GM10266 (cell line): ENCODE measurements around the gene RHOT1.
"Not testable (repeated sequence)": the region's sequence is repeated elsewhere in the genome, so short reads cannot be mapped to it uniquely, and the experiment has no call there.

Source experiments
- DNase-seq: peaks from one replicate; pipeline ENCODE4 v3.0.0; 2012; ENCODE audit errors: extremely low spot score
- TF ChIP-seq, protein P1 (sequence below): IDR thresholded peaks from 2 replicates; pipeline ENCODE4 v1.5.1; 2012; ENCODE audit warnings: mild to moderate bottlenecking, low read depth; ENCODE audit not compliant: control insufficient read depth, insufficient read depth; ENCODE audit errors: missing control alignments

RHOT1 gene

DNA sequence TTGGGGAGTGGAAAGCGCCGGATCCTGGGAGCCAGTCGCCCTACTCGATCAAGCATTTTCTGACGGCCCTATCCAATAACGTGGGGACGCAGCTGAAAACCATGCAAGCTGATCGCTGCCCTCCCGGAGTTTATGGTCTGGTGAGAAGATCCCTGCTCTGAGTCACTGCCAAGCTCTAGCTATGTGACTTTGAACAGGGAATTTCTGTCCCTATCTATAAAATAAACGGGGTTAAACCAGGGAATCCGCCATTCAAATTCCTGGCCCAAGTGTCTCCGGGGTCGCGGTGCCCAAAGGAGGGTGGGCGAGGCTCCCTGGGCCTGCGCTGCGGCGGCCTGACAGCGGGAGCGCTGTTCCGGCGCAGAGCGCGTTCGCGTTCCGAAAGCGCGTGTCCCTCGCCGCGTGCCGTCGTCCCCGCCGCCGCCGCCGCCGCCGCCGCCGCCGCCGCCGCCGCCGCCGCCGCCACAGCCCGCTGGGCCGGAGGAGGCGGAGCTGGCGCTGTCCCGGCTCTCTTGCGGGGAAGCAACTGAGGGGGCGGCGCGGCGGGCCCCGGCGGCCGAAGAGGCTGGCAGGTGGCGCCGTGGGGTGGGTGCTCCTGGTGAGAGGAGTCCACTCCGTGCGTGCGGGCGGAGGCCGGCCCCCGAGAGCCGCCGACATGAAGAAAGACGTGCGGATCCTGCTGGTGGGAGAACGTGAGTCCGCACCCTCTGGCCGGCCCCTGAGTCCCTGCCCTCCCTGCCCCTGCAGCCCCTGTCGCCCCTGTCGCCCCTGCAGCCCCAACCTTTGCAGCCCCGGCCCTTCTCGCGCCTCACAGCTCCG is at the start of gene RHOT1:
Gene RHOT1, plus strand, starts transcription at position 465 of the 819 bp plus-strand sequence. Its CDS starts 191 bp downstream, at position 656.
- peak; percentile 85 for DNase-seq
- TF ChIP-seq, protein P1, sequence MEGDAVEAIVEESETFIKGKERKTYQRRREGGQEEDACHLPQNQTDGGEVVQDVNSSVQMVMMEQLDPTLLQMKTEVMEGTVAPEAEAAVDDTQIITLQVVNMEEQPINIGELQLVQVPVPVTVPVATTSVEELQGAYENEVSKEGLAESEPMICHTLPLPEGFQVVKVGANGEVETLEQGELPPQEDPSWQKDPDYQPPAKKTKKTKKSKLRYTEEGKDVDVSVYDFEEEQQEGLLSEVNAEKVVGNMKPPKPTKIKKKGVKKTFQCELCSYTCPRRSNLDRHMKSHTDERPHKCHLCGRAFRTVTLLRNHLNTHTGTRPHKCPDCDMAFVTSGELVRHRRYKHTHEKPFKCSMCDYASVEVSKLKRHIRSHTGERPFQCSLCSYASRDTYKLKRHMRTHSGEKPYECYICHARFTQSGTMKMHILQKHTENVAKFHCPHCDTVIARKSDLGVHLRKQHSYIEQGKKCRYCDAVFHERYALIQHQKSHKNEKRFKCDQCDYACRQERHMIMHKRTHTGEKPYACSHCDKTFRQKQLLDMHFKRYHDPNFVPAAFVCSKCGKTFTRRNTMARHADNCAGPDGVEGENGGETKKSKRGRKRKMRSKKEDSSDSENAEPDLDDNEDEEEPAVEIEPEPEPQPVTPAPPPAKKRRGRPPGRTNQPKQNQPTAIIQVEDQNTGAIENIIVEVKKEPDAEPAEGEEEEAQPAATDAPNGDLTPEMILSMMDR = peak; percentile 83

DNA sequence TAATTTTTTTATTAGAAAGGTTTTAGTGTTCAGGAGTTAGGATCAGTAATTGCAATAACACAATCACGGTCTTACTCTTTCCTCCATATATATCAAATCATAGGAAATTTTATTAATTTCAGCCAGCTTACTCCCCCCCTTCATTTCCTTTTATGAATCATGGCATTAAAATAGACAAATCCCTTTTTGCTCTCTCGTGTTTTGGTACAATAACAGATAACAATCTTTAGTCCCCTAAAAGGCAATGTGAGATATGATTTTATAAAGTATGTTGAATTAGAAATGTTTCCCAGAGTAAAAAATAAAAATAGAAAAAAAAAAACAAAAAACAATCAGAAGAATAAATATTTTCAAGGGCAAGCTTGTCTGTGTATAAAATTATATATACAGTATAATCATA is 42.6 kb upstream of the RHOT1 start:
- TF ChIP-seq, protein P1 = no peak
- no peak for DNase-seq

- DNase-seq = not testable (repeated sequence)
These were observed 42.0 kb upstream of the RHOT1 start for GRCh38 chr17:32100323-32100722.

DNA sequence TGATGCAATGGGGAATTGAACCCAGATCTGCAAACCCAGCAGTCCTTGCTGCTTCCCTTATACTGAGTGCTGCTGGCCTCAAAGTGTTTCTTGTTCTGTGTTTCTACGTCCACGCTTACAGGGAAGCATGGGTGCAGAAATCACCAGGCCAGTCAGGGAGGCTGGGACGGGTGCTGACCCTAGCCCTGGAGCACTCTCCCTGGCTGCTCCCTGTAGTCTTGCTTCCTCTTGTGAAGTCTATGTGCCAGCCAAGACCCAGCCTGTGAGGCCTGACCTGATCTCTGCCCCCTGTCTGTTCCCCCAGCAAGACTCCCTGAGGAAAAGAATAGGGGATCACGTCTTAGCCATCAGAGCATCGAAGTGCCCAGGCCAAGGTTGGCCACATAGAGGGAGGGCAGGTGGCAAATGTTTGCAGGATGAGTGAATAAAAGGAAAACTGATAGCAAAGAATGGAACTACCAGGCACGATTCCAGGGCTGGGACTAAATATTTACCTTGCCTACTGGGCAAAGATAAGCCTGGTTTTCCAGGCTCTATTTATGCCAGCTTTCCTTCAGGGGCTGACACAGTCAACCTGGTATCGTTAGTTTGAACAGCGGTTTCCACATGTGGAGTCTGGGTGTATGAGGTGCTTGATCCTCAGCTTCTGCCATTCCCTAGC is 41.2 kb upstream of the RHOT1 start:
- no peak for DNase-seq
- TF ChIP-seq, protein P1 = no peak

- TF ChIP-seq, protein P1 = no peak
- DNase-seq = no peak
These were observed 40.1 kb upstream of the RHOT1 start for GRCh38 chr17:32102172-32102571.

DNA sequence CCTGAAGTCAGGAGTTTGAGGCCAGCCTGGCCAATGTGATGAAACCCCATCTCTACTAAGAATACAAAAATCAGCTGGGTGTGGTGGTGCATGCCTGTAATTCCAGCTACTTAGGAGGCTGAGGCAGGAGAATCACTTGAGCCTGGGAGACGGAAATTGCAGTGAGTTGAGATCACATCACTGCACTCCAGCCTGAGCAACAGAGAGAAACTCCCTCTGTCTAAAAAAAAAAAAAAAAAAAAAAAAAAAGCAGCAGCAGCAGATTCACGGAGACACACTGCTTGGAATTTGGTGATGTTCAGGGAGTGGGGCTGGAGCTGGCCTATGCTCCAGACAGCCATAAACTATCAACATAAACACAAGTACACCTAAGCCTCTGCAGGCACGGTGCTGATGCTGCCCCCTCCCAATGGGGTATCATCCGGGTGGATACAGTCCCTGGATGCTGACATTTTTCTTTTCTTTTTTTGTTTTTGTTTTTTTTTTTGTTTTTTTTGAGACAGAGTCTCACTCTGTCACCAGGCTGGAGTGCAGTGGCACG is 39.6 kb upstream of the RHOT1 start:
- TF ChIP-seq, protein P1 = no peak

DNA sequence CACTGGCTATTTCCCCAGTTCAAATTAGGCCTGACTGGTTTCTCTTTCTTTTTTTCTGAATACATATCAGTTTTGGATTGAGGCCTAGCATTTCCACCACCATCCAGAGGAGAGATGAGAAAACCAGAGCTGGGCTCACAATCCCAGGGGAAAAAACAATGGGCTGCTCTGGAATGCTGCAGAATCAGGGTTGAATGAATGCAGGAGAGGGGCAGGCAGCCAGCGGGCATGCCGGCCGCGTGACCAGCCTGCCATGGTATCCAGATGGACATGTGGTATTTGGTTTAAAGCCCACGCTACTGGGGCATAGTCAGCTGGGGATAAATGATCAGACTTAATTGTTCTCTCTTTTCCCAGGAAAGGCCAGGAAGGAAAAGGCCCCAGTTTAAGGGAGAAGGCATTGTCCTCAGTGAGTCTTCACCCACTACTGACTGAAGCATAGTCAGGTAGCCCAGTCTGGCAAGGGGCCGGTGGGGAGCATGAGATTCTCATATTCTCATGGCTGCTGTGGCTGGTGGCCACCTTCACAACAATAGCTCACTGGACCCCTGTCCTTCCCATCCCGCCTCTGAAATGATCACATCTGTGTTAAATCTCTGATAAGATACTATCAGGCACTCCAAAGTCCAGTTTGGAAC is 38.7 kb upstream of the RHOT1 start:
- TF ChIP-seq, protein P1 = no peak
- DNase-seq = no peak

More for the DNA sequence above, 39.6 kb upstream of the RHOT1 start:
- no peak for DNase-seq
